GM19023 (cell line): ENCODE results near the gene KRT31.
"Not testable (repeated sequence)": the region's sequence is repeated elsewhere in the genome, so short reads cannot be mapped to it uniquely, and the experiment has no call there.

ENCODE experiments used
- ATAC-seq: cut with Tn5 transposase; IDR thresholded peaks from one replicate; pipeline ENCODE4 v1.9.1; 2021; ENCODE audit warnings: mild to moderate bottlenecking, moderate library complexity; ENCODE audit not compliant: unreplicated experiment

Gene KRT31

DNA sequence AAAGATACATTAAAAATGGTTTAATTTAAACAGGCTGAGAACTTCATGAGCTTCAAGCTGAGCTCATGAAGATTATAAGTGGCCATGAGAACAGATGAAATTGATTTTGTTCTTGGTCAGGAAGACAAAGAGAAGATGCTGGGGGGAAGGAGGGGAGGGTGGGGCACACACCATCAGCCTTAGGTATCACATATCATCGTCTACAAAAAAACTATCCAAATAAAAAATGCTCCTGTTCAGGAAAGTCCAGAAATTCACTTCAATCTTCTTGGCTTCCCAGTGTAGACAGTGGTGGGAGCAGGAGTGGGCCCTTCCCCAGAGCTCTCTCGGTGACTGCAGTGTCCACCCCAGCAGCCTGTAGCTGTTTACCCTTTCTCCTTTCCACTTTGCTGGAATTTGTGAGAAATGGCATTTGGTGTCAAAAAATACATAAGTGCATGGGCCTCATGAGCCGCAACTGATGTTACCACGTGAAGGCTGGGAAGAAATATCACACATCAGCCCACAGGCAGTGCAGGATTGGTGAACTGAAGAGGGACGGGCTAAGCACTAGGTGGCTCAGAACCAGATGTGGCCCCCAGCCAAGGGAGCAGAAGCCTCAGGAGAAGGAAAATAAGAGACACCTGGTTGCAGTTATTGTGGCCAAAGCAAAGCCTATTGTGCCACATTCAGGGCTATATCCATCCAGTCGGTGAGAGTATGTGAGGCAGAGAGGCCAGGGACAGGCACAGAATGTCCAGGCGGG, 20.9 kb upstream of the KRT31 start:
- no peak for ATAC-seq

DNA sequence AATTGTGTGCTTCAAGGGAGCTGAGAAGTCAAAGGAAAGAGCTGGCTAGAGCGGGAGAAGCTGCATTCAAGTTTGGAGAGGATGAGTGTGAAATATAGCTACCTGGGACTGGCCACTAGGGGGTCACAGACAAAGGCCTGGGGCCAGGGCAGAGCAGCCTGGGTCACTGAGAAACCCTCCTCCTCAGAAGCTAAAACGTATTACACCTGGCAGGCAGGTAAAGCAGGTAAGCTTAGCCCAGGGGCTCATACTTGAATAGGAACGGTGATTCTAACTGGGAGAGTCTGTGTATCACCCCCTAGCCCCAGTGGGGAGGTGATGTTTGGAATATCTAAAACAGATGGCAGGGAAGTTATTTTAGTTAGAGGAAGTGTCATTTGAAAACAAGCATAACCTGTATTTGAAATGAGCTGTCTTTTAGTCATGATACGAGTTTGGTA, 20.2 kb upstream of the KRT31 start:
- no peak for ATAC-seq

DNA sequence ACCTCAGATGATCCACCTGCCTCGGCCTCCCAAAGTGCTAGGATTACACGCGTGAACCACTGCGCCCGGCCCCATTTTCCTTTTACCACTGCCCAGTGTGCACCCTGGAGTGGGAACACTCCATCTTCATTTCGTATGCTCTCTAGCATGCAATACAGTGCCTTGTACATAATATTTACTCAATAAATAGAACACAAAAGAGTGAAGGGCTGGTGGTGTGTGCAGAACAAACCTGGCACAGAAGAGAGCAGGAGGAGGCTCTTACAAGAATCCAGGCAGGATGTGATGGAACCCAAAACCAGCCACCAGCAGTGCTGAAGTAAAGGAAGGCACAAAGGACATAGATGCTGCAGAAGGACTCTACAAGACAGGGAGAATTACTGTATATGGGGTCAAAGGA, 19.7 kb upstream of the KRT31 start:
- no peak for ATAC-seq

DNA sequence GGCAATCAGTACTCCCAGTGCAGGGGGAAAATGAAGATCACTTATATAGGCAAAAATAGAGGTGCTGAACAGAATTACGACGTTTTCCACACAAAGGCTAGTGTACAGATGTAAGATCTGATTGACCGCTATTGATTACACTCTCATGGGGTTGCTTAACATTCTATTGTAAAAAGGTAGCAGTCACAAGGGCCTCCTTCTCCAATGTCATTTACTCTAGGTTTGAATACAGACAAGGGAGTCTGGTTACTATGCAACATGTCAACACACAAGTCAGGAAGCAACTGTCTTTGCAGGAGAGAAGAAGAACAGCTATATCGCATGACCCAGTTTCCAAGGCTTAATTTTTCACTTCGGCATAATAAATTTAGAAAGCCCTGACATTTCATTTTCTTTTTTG, 19.1 kb upstream of the KRT31 start:
- ATAC-seq: no peak

DNA sequence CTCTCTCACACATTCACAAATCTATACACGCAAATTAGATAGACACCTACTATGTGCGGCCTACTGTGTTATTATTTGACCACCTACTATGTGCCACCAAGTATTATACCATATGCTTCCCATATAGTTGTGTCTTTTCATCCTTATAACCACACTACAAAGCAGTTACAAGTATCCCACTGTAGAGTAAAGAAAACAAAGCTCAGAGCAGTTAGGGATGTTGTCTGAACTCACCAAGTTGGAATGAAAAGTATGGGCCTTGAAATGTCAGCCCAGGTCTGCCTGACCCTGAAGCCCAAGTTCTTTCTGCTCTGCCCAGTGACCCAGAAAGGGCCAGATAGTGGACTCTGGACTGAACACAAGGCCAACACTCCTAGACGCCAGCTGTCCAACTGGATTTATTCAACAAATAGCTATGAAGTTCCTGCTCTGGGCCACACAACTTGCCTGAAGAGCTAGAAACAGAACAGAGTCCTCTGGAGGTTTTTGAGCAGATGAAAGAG, 18.5 kb upstream of the KRT31 start:
- no peak for ATAC-seq

DNA sequence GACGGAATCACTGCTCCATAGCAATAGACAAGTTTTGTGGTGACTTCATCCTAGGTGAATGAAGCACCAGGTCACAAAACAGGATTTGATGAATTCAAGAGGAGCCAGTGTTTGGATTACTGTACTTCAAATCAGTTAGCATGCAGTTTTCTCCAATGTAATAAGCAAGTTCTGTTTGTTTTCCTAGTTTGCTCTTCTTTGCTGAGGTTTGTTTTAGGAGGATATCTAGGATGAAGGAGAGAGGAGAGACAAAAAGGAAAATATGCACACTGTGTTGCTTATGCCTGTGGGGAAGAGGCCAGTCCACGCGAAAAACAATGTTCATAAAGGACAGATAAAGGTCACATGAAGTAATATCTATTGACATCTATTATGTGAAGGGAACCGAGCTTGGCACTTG, 18.0 kb upstream of the KRT31 start:
- no peak for ATAC-seq

DNA sequence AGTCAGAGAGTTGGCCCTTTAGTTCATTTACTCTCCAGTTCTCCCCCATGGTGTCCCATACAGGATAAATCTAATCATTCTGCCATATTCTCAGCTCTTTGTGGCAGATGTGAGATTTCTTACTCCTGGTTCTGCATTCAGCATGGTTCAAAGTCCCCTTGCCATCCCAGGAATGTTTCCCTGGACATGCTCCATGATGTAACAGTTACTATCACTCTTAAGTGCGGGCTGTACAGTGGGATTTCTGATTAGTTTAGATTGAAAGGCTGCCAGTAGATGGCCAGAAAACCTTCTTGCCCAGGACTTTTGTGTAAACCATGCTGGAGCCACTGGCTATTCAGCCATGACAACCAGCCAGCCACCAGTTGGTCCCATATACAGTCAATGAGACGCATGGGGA, 16.6 kb upstream of the KRT31 start:
- ATAC-seq: no peak

DNA sequence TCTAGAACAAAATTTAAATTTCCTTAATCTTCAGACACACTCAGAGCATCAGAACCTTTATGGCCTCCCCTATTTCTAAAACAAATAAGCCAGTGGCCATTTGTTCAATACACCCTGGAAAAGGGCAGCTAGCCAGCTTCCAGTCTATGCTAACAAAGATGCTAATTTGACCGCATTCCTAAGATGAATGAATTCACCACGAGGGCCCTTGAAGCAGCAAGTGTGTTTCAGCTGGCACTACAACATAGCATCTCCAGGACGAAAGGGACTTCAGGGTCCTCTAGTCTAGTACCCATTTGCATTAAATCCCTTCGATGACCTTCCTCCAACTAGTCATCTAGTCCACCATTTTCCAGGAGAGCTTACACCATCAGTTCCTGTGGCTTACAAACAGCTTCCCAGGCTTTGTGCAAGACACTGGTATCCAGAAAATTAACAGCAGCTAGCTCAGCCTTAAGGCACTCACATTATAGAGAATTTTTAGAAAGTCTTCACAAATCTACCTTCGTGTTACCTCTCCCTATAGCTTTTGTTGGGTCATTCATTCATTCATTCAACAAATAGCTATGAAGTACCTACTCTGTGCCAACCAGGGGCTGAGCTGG, 16.0 kb upstream of the KRT31 start:
- ATAC-seq: no peak

DNA sequence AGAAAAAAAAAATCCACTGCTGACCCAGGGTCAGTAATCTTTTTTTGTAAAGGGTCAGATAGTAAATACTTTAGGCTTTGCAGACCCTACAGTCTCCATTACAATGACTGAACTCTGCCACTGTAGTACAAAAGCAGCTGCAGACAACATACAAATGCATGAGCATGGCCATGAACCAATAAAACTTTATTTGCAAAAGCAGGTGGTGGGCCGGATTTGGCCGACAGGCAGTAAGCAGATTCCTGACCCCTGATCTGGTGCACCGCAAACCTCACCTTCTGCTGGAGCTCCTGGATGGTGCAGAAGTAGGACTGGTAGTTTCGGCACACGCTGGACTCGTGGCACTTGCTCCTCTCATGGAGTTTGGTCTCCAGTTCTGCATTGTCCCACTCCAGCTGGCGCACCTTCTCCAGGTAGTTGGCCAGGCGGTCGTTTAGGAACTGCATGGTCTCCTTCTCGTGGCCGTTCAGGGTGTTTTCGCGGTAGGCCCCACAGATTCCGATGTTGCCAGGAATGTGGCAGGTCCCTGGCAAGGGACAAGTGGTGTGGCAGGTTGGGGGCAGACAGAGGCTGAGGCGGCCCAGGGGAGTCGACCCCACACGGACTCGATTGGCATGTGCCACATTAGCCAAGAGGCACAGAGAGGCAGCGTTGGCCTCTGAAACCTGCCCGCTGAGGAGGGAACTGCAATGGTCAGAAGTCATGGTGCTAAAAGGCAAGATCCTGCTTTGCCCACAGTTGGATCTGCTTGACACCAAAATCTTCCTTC, 13.8 kb upstream of the KRT31 start:
- ATAC-seq: no peak

DNA sequence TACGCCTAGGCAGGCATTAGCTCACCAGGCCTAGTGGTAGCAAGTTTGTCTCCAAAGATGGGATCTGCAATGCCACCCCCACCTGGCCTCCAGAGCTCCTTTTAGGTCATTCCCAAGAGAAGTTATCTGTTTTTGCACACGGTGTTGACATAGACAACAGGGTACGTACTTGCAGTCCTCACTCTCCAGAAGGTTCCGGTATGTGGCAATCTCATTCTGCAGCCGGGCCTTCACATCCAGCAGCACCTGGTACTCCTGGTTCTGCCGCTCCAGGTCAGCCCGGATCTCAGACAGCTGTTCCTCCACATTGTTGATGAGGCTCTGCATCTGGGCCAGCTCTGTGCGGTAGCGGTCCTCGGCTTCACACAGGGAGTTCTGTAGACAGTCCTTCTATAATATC, 9.8 kb upstream of the KRT31 start:
- ATAC-seq: no peak

DNA sequence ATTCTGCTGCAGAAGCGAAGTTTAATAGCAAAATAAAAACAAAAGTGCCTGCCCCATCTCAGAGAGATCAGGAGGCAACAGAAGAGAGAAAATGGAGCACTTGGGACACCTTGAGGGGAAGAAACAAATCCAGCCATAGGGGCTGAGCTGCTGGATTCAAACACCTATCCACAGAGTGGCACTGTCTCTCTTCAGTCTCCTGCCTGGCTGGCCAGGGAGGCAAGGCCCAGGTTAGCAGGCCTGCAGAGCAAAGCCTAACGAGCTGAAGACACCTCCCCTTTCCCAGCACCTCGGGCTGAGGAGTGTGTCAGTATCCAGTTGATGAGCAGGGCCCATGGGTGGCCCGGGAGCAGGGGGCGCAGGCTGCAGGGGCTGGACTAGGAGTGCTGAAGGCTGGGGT, 8.8 kb upstream of the KRT31 start:
- ATAC-seq: no peak

DNA sequence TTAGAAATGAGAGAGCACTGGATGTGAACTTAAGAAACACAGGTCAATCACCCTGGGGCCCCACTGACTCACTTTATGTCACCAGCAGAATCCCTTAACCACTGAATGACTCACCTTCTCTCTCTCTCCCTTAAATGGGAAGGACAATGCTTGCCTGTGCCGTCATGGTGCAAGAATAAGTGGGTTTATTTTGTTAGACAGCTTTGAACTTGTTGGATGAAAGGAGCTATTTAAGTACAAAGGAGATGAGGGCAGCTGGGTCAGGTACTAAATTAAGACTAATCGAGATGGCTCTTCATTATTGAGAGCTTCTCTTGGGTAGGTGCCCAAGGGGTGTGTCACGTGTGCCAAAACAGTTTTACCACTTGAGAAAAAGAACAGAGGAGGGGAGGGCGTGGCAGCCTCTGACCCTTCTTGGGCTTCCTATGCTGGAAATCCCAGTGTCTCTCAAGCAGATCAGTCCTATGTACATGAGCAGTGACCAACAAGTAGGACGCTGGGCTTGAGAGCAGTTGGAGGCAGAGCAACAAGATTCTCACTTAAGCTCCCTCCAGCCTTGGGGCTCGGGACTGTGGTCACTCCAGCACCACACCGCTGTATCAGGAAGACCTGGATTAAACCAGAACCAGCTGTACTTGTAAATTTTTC, 6.7 kb upstream of the KRT31 start:
- no peak for ATAC-seq

DNA sequence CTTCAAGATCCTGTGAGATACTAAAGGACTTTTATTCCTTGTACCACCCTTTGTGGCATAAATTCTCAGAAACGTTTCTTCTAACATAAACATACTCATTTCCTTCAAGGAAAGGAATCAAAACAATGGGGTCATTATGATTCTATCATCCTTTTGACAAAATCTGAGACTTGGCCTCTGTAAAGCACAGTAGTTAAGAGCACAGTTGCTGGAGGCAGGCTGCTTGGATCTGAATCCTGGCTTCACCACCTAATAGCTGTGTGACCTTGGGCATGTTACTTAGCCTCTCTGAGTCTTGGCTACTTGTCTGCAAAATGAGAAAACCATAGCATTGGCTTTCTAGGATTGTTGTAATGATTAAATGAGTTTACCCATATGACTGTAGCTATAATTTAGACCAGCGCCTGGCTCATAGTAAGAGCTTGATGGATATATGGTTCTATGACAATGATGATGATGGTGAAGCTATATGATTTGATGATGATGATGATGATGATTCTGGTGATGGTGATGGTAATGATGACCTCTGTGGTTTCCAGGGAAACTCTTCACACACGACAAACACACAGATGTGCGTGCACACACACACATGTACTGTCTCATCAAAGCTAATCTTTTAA, 6.1 kb upstream of the KRT31 start:
- no peak for ATAC-seq

DNA sequence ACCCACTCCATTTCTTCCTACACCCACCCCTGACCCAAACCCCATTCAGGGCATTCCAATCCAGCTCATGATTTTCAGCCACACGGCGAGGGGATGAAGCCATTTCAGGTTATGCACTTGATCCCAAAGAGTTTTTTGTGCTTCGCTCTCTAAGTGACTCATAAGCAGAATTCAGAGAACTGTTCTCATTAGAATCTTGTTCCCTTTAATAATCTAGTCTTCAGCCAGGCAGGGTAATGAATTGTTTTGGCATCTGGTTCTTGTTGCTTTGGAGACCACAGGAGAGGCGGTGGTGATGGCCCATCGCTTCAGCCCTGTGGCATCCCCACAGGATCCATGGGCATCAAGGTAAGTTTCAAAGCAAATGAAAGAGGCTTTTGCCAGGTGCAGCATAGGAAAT, 4.8 kb upstream of the KRT31 start:
- ATAC-seq: no peak

DNA sequence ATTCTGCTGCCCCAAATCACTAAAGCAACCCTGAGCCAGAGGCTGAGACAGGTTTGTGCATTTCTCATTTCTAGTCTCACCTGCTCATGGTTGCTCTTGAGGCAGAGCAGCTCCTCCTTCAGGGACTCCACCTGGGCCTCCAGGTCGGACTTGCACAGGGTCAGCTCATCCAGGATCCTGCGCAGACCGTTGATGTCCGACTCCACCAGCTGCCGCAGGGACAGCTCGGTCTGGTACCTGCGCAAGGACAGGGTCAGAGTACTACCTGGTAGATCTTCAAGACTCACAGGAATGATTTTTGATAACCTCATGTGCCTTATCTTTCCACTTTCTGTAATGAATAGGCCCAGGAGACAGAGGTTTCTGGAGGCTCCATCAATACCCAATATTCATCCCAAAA, 1.1 kb downstream of the KRT31 start:
- no peak for ATAC-seq

DNA sequence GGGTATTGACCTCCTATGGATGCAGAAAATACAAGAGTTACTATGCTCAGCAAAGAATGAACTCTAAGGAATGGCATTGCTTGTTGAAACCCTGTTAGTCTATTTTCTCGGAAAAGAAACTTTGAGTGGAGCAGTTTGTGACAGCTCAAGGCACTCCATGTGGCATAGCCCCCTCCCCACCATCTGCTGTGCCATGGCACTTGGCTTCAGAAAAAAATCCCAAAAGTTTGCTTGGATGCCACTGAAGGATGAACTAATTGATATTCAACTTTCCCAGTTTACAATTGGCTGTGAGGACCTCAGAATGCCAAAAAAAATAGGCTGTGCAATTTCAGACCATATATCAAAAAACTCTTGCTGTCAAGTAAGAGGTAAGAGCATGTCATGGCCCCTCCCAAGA, 1.8 kb downstream of the KRT31 start:
- ATAC-seq: no peak

DNA sequence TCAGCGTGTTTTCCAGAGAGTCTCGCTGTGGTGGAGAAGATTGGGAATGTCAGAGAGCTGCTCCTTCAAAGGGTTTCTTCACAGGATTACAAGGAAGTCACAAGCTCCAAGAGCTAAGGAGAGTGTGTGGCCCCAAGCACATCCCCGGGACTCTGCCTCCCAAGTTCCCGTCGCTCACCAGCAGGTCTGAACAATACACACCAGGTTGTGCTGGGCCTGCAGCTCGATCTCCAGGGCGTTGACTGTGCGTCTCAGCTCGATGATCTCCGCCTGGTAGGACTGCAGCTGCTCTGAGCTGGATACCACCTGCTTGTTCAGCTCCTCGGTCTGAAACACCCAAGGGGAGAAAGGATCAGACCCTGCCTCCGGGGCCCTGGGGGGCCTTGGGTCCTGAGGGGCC, 2.4 kb downstream of the KRT31 start:
- ATAC-seq: not testable (repeated sequence)

DNA sequence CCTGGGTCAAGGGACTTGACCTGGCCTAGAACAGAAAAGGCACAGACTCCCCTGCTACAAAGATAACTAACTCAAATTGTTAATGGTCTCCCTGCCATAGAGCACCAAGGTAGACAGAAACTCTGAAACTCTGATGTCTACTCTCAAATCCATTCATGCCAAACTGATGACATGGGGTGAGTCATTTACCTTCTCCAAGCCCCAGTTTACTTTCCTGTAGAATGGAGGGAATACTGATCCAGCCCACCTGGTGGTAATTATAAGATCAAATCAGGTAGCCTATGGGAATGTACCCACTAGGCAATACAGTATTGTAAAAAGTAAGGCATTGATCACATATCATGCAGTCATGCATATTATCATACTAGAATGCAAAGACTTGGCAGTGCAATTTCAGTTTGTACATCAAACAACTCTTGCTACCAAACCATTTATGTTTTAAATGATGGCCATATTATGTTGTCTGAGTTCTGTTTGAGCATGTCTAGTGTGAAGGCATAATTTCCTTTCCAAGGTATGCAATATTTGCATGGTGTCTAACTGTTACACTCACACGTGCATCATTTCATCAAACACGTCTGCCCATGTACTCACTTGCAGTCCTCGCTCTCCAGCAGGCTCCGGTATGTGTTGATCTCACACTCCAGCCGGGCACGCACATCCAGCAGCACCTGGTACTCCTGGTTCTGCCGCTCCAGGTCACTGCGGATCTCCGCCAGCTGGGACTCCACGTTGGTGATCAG, 3.0 kb downstream of the KRT31 start:
- no peak for ATAC-seq

DNA sequence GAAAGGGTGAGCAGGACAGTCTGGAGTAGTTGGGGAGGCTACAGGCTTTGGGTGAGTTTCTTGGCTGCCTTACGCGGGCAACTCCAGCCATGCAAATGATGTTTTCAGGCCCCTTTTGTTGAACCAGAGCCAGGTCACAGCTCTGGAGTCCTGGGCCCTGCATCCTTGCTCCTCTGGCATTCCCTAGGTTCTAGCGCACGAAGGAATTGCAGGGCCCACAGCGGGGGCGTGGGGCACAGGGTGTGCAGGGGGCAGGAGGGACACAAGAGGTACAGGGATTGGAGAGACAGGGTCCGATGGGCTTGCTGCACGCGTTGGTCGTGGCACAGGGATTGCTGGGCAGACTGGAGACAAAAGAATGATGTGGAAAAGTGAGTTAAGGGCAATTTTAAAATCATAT, 3.6 kb downstream of the KRT31 start:
- ATAC-seq: no peak

DNA sequence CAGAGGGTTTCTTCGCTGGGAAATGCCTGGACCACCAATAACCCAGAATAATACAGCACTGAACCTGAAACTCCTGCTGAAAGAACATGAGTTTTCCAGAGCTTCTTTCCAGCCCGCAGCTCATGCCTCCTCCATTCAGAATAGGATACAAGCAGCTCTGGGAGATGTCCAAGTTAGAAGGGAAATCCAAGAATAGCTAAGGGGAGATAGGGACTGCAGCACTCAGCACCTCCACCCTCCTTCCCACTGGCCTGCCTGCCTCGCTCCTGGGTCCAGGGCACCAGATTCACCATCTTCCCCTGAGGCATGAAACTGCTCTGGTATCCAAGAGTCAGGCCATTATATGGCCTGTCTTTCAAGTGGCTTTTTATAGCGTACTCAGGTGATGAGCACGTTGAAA, 4.1 kb downstream of the KRT31 start:
- no peak for ATAC-seq
